HG03520 (cell line): ENCODE data around the gene KCNAB3.
"Not testable (repeated sequence)": the region's sequence is repeated elsewhere in the genome, so short reads cannot be mapped to it uniquely, and the experiment has no call there.

ENCODE experiments used
- ATAC-seq: cut with Tn5 transposase; IDR thresholded peaks from one replicate; pipeline ENCODE4 v1.9.1; 2021; ENCODE audit warnings: mild to moderate bottlenecking, moderate library complexity; ENCODE audit not compliant: unreplicated experiment

Gene KCNAB3

DNA sequence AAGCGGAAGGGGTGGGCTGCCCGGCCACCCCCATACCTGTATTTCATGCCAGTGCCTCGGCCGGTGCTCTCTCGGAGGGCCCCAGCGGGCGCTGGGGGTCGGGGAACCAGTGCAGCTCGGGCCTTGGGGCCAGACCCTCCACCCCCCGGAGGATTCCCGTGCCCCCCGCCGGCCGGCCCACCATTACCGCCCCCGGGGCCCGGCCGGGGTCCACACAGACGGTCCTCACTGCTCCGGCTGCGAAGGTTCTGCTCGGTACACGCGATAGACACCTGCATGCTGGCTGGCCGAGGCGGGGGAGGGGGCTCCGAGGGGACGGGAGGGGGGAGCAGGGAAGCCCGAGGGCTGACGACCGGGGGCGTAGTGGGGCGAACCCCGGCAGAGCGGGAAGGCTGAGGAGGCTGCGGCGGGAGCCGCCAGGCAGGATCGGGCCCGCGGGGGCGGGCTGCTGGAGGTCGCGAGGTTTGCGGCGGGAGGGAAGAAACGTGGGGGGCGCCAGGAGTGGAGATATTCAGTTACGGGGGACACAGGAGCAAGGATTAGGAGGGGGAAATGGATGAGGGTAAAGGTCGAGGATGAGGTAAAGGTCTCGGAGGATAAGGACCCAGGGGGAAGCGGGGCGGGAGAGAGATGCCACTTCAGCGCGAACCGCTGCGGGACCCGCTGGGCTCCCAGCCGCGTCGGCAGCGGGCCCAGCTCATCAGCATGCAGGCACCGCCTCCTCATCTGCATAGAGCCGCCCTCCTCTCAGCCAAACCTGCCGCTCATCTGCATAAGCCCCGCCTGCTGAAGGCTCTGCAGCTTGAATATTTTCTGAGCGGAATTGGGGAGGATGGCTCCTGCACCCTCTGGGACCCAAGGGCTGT lies at the start of gene KCNAB3:
Gene KCNAB3 (minus strand): TSS at position 699 of the 866 bp plus-strand sequence. CDS start 421 bp downstream, at position 278.
- ATAC-seq: no peak

DNA sequence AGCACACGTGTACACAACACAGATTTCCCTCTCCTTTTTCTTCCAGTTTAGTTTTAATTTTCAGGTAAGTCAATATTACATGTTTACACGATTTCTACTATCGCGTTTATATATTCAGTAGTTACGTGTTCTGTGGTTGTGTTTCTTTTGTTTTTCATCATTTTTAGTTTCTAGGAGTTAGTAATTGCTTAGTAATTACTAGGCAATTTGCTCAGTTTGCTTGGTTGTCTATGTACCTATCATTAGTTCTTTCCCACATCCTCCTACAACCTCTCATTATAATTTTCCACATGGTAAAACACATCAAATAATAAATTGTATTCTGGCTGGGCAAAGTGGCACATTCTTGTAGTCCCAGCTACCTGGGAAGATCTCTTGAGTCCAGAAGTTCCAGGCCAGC lies 48.1 kb upstream of the KCNAB3 start:
- no peak for ATAC-seq

DNA sequence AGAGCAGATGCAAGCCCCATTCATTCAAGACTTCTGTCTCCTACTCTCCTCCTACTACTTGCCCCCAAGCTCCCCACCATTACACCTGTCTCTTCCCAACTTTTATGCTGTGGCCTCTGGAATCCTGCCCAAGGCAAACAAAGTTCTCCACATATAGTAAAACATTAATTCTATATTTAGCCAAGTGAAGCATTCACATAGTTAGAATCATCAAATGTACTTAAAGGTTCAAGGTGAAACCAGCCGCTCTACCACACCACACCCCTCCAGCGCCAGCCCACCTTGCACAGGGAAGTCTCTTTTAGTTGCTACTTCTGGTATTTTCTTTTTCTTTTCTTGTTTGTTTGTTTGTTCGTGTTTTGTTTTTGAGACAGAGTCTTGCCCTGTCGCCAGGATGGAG lies 47.4 kb upstream of the KCNAB3 start:
- no peak for ATAC-seq

DNA sequence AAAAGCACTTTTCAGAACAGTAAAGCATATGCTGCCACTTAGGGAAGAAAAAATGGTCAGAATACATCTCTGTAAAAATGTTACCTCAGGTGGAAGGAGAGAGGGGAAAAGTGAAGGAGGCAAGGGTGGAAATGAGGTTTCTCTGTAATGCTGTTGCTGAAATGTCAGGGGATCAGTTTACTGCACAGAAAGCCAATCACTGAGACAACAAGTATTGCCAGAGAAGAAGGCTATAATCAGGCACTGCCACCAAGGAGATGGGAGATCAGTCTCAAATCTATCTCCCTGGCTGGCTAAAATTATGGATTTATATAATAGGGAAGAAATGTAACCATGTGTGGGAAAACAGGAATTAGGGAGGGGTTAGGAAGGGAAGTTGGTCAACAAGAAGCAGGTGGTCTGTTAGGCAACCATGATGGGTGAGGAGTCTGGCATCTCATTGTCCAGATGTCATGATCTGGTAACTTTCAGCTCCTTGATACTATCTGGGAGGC lies 45.0 kb upstream of the KCNAB3 start:
- no peak for ATAC-seq

DNA sequence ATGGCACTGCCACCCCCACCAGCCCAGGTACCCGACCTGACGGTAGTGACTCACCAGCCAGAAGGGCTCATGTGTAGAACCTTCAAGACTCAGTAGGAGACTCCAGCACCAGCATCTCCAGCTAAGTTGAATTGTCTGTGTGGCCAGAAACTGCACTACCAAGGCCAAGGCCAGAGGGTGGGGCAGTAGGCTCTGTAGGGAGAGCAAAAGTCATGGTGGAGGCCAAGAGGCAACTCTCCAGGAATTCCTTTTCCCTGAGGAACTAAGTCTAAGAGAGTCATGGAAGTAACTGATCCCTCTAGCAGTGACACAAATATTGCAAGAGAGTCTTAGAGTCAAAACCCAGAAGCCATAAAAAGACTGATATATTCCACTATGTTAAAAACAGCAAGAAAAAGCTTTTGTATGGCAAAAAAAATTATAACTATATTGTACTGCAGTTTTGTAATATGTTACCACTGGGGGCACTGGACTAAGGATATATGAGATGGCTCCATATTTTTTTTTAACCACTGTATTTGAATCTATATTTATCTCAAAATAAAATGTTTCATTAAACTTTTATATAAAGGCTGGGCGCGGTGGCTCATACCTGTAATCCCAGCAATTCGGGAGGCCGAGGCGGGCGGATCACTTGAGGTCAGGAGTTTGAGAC lies 42.6 kb upstream of the KCNAB3 start:
- ATAC-seq: no peak

DNA sequence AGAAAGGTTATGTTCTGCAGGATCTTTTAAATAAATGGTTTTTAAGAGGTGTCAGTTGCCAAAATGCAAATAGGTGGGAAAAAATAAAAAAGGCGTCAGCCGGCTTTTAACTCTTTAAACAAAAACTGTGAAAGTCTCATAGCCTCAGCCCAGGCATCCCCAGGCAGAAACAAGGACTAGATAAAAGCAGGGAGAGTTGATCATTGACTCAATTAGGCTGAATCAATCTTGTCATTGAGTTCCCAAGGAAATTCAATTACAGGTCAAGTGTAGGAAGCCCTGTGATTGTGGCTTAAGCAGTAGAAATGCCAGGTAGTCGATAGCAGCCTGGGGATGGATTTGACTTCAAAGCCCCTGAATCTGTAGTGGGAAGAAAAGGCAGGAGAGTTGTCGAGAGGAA lies 42.0 kb upstream of the KCNAB3 start:
- ATAC-seq: no peak

DNA sequence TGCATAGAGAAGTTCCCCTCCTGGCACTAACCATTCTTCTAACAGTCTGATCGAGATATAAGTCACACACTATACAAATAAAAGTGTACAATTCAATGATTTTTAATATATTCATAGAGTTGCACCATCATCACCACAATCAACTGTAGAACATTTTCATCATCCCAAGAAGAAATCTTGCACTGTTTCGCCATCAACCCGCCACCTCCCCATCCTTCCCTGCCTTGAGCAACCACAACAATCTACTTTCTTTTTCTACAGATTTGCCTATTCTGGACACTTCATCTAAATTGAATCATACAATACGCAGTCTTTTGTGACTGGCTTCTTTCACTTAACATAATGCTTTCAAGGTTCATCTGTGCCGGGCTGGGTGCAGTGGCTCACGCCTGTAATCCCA lies 39.8 kb upstream of the KCNAB3 start:
- ATAC-seq: no peak

DNA sequence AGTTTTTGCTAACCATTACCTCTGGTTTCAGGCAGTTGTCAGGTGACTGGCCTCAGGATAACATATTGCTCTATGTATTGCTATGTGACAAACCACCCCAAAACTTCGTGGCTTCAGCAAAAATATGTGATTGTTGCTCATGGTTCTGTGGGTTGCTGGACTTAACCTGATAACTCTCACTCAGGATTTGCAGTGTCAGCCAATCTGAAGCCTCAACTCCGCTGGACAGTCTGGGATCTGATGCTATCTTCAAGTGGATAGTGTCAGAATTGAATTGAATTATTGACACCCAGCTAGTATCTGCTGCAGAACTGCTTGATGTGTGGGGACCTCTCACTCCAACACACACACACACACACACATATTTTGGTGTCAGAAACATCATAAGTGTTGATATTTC lies 38.1 kb upstream of the KCNAB3 start:
- no peak for ATAC-seq

DNA sequence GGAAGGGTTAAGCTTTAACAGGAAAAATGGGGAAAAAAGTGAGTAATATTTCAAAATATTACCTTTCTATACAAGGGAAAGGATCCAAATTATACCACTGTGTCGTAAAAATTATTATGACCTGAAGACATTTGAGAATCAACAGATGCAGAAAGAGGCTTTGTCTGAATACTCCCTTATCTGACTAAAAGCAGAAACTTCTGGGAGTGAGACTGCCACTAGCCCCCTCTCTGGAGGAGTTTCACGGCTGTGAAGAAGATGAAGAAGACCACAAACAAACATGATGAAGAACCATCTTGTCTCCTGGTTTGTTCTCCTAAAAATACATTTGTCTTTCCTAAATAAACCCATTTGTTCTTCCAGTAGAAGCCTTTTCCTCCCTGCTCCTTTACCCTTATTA lies 31.8 kb upstream of the KCNAB3 start:
- no peak for ATAC-seq

DNA sequence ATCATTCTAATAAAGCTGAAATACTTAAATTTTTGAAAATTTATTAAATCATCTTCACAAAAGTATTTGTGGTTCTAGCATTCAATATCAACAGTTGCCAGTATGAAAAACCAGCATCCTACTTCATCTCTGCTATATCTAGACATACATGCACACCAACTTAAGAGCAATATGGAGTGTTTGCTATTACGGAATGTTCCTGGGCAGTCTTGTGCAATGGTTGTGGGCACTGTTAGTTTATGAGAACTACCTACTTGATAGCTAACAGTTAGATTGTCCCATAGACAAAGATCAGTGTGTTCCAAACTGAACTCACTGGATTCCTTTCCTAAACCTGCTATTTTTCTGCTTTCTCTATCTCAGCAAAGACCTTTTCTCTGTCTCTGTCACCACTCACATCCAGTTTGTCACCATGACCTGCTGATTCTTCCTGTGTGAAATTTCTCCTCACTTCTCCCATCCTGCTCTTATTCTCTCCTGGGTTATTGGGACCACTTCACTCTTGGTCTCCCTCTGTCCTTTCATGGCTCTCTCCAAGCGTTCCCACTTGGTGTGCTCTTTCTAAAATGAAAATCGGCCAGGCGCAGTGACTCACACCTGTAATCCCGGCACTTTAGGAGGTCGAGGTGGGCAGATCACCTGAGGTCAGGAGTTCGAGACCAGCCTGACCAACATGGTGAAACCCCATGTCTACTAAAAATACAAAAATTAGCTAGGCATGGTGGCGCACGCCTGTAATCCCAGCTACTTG lies 30.0 kb upstream of the KCNAB3 start:
- no peak for ATAC-seq

DNA sequence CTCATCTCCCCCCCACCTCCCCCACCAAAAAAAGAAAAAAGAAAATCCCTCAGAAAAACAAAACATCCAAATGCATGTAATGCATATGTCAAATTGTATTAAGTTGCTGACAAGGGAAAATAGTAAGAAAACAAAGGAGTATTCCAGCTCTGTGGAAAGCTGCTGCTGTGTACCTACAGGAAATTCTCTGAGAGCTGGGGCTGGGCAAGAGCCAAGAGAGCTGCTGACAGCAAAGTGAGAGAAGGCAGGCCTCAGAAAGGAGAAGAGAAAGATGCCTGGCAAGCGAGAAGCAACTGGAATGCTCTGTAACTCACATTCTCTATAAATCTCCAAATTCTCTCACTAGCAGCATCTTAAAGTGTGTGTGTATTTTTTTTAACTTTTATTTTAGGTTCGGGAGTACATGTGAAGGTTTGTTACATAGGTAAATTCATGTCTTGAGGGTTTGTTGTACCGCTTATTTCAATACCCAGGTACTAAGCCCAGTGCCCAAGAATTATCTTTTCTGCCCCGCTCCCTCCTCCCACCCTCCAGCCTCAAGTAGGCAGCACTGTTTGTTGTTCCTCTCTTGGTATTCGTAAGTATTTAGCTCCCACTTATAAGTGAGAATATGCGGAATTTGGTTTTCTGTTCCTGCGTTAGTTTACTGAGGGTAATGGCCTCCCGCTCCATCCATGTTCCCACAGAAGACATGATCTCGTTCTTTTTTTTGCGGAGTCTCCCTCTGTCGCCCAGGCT lies 26.7 kb upstream of the KCNAB3 start:
- no peak for ATAC-seq

DNA sequence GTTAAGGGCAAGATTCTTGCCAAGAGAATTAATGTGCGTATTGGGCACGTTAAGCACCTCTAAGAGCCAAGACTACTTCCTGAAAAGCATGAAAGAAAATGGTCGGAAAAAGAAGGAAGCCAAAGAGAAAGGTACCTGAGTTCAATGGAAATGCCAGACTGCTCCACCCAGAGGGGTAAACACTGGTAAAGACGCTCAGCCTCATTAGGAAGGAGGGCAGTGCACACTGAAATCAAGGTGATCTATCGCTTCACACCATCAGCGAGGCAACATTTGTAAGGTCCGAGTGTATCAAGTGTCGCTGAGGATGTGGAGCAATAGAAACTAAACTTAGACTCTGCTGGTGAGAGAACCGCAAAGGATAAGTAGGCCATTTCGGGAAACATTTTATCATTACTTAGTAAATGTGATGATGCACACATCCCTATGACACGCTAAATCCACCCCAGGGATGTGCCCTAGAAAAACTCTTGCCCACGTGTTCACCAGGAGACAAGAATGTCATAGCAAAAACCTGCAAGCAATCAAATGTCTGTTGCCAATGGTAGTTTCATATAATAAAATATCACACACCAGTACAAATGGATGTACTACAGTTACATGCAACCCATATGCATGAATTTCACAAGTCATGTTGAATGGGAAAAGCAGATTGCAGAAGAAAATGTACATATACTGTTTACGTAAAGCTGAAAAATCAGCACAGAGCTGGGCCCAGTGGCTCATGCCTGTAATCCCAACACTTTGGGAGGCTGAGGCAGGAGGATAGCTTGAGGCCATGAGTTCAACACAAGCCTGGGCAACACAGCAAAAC lies 26.0 kb upstream of the KCNAB3 start:
- no peak for ATAC-seq

DNA sequence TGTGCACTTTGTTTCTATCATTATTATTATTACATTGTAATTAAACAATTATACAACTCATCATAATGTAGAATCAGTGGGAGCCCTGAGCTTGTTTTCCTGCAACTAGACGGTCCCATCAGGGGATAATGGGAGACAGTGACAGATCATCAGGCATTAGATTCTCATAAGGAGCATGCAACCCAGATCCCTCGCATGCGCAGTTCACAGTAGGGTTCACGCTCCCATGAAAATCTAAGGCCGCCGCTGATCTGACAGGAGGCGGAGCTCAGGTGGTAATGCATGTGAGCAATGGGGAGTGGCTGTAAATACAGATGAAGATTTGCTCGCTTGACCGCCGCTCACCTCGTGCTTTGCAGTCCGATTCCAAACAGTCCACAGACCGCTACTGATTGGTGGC lies 23.6 kb upstream of the KCNAB3 start:
- ATAC-seq: not testable (repeated sequence)

DNA sequence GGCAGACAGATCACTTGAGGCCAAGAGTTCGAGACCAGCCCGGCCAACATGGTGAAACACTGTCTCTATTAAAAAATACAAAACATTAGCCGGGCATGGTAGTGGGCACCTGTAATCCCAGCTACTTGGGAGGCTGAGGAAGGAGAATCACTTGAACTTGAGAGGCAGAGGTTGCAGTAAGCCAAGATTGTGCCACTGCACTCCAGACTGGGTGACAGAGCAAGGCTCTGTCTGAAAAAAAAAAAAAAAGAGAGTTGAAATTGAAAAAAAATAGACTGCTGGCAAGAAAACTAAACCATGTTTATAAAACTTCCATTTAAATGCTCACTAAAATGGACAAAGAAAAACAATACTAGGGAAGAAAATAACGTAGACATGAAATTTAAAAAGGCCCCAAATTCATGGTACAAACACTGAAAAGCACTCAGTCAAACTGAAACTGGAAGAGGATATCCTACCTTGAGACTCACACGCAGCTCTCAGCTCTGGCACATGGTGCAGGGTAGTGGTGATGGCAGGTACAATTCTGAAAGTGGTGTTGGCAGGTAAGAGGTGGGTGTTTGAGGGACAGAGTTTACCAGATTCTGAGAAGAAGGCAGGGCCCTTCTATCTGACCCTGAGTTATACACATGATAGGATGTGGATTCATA lies 21.6 kb upstream of the KCNAB3 start:
- no peak for ATAC-seq

DNA sequence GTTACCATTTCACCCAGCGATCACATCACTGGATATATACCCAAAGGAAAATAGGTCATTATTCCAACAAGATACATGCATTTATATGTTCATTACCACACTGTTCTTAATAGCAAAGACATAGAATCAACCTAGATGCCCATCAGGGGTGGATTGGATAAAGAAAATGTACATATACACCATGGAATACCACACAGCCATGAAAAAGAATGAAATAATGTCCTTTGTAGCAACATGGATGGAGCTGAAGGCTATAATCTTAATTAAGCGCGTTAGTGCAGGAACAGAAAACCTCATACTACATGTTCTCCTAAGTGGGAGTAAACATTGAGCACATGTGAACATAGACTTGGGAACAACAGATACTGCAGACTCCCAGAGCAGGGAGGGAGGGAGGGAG lies 20.9 kb upstream of the KCNAB3 start:
- ATAC-seq: no peak

DNA sequence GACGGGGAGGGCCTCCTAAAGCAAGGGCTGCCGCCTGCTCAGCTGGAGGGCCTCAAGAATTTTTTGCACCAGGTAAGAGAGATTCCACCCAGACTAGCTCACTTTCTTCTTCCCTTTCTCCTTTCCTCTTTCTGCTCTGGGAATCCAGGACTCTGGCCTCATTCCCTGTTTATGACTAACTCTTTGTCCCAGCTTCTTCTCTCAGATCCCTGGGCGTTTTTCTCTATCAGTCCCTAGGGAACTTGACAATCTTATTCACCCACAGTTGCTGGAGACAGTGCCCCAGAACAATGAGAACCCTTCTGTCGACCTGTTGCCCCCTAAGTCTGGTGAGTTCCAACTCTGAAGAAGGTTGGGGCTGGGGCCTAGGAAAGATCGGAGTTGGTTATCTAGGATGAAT lies 18.0 kb upstream of the KCNAB3 start:
- no peak for ATAC-seq

DNA sequence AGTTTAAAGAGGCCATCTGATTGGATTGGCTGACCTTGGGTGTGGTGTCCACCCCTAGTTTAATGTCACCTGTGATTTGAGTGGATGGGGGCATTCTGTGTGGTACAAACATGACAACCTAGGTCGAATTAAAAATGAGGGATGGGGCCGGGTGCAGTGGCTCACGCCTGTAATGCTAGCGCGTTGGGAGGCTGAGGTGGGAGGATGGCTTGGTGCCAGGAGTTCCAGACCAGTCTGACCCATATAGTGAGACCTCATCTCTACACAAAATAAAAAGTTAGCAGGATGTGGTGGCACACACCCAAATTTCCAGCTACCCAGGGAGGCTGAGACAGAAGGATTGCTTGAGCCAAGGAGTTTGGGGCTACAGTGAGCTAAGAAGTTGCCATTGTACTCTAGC lies 16.8 kb upstream of the KCNAB3 start:
- no peak for ATAC-seq

DNA sequence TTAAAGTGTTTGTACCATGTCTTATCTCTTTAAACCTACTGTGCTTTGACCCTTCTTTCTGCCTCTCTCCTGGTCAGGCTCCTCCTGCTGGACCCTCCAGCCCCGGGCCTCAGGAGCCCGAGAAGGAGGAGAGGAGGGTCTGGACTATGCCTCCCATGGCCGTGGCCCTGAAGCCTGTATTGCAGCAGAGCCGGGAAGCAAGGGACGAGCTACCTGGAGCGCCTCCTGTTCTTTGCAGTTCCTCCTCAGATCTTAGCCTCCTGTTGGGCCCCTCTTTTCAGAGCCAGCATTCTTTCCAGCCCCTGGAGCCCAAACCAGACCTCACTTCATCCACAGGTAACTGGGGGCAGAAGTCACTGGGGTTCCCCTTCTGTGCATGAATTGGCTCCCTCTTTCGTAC lies 16.0 kb upstream of the KCNAB3 start:
- ATAC-seq: no peak

DNA sequence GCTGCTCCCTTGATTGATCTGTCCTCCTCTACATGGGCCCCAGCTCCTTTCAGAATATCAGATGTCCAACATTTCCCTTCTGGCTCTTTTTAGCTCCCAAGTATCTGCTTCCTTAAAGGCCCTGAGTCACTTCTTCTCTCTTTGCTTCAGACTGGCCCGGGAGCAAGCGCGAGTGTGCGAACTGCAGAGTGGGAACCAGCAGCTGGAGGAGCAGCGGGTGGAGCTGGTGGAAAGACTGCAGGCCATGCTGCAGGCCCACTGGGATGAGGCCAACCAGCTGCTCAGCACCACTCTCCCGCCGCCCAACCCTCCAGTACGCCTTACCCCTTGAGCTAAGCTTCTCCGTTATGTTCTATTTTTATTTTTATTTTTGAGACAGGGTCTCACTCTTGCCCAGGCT lies 14.7 kb upstream of the KCNAB3 start:
- ATAC-seq: no peak

DNA sequence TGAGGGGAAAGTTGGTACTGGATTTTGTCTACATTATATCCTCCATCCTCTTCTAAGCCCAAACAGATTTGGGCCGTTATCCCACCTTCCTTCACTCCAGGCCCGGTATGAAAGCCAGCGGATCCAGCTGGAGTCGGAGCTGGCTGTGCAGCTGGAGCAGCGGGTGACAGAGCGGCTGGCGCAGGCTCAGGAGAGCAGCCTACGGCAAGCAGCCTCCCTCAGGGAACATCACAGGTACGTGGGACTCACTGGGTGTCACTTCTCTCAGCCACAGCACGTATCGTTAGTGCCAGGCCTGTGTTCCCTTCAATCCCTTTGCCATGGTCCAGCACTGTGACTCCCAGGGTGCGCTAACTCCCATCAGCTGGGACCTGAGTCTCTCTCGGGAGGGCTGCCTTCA lies 13.6 kb upstream of the KCNAB3 start:
- no peak for ATAC-seq
